NCI-H2227 (cell line): ENCODE measurements around the gene TMEM74B.

Experiments
- DNase-seq: peaks from one replicate; lab custom pipeline; 2025; ENCODE audit not compliant: unreplicated experiment; lab: John Stamatoyannopoulos, UW

The TMEM74B gene

DNA sequence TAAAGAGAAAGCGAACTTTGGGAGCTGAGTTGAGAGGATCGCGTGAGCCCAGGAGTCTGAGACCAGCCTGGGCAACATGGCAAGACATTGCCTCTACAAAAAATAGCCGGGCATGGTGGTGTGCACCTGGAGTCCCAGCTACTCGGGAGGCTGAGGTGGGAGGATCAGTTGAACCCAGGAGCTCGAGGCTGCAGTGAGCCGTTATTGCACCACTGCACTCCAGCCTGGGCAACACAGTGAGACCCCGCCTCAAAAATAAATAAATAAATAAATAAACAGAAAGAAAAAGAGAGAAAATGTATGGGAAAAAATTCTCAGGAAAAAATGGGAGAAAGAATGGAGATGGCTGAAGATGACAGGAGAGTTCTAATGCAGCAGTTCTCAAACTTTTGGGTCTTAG is 21.0 kb upstream of the TMEM74B start:
- no peak for DNase-seq

DNA sequence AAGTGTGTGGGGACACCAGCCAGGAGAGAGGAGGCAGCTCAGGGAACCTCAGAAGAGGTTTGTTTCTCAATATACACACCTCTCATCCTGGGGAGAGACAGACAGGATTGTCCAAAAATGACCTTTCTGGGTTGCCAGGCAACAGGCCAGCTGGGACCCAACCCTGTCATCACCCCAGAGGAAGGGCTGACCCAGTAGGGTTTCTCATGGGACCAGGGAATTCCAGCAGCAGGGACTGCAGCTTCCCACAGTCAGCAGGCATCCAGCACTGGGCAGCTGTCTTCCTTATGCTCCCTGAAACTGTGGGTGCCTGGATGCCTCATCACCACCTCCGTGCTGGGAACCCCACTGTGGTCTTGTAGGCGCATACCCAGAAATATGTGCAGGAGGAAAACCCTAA is 19.8 kb upstream of the TMEM74B start:
- DNase-seq = no peak

DNA sequence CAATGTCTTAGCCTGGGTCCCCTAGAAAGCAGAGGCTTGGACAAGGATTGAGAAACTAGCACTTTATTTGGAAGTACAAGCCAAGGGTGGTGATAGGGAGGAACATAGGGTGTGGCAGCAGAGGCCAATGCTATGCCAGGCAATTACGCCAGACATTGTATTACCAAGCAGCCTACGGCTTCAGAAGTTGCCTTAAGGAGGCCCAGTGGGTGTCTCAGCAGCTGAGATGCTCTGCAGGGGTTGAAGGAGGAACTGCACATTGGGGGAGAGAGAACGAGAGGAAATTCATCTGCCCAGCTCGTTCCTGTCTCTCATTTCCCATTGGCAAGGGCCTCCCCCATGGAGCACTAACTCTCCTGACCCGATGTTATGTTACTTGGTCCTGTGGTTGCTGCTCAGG is 19.3 kb upstream of the TMEM74B start:
- no peak for DNase-seq

DNA sequence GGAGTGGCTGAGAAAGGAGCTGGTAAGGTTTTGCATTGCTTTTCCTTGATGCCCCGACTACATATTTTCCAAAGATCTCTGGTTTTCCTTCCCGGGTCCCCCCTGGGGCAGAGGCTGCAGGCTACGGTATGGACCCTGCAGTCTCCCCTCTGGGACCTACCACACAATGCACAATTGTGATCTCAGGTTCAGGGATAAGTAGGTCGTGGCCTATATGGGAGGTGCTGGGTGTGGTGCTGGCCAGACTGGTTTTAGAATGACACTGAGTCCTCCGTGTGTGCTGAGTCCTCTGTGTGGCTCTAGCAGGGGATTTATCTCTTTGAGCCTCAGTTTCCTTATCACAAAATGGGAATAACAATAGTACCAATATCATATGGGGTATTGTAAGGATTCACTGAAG is 18.8 kb upstream of the TMEM74B start:
- no peak for DNase-seq

DNA sequence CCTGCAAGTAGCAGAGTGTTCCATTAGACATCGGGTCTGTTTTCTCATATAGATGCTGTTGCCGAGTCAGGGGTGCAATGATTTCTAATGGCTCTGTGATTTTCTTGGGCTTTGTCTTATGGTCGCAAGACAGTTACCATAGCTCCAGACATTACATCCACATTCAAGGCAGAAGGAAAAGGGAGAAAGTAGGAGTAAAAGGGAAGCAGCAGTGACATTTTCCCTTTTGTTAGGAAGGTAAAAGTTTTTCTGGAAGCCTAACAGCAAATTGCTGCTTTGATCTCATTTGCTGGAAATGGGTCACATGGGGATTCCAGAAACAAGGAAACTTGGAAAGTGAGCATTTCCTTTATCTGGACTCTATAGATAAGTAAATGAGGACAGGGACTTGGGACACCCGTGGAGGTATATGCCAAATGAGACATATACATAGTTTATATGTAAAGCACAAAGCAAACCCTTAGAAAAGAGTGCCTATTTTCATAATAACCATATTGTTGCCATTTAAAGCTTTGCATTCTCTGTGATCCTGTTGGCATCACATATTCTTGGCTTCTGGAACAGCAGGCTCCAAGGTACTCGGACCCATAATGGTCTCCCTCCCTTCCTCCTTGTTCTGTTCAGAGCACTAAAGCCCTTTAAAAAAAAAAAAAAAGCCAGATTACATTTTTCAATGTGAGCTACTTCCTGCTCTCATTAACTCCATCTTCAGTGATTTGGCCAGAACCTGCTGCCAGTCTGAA is 18.2 kb upstream of the TMEM74B start, which contains the start of gene C20orf202:
Gene C20orf202, plus strand, starts transcription at position 693 of the 743 bp plus-strand sequence. CDS start 132 bp downstream, outside the sequence.
- DNase-seq = no peak

DNA sequence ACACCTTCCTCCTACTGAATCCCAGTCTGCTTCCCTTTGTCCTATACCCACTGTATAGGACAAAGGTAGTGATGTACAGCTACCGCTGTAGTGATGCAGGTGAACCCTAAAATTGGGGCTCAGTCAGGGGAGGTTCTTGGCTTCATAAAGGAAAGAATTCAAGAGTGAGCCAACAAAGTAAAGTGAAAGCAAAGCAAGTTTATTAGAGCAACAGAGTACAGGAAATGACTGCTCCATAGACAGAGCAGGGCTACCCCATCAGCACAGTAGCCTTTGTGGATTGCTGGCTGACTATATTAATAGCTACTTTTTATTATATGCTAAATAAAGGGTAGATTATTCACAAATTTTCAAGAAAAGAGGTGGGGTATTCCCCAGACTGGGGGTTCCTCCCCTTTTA is 15.2 kb upstream of the TMEM74B start:
- no peak for DNase-seq

DNA sequence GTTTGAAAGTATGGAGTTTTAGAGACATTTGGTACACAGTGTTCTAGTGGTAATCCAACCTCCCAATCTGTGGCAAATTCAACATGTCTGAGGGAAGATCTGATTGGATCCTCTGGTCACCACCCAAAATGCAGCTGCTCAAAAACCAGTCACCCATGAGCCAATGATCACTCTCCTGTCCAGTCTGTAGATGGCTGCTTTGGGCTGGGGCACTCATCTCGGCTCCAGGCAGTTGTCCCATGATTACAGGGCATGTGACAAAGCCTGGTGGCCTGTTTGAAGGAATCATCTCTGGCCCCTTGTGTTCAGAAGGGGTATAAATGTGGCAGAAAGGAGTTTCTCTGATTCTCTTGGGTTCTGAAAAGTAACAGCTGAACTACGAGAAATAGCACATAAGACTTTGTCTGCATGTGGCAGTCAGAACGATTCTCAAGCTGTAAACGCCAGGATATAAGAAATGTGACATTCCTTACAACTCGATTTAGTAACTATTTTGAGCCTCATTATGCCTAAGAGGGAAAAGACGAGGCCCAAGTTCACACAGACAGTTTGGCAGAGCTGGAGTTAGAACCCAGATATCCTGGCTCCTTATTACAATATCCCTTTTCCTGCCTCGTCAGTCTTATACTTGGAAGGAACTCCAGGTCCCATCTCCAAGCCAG is 14.6 kb upstream of the TMEM74B start:
- no peak for DNase-seq

DNA sequence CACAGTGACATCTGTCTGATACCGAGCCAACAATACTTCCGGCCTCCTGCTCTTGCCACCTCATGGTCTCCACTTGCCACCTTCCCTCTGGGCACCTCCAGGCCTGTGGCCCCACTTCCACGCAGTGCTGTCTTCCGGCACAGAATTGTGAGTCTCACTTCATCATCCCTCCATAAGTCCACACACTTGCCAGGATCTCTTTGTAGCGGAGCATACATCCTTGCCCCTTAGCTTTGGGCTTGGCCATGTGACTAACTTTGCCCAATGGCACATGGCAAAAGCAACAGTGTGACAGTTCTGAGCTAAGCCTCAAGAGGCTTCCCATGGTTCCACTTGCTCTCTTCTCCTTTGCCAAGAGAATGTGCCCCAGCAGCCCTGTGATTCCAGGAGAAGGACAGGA is 14.0 kb upstream of the TMEM74B start:
- no peak for DNase-seq

DNA sequence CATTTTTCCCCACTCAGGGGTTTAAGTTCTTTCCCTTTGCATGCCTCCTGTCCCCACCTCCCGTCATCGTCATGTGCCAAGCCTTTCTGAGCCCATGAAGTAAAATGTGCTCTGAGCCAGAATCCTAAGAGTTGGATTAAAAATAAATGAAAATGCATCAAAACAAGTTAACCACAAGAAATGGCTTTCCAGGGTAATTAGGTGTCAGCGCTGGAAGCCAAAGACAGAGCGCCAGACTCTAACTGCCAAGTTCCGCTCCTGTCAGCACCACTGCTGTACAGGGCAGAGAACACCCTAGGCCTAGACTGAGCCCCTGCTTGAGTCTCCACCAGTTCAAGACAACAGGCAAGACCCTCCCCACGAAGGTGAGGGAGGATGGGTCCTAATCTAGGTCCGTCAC is 13.0 kb upstream of the TMEM74B start:
- no peak for DNase-seq

DNA sequence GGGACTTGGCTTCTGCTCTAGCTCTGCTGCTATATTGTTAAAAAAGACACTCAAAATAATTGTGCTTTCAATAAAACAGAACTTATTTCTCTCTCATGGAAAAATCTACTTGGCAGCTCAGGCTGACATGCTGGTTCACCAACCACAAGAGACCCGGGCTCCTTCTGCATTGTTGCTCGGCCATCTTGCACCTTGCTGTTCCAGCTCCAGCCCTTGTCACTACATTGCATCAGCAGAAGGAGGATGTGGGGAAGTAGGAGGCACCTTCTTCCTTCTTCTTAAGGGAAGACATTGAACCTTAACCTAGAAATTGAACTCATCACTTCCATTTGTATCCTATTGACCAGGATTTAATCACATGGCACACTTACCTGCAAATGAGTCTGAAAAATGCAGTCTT is 11.9 kb upstream of the TMEM74B start:
- no peak for DNase-seq

DNA sequence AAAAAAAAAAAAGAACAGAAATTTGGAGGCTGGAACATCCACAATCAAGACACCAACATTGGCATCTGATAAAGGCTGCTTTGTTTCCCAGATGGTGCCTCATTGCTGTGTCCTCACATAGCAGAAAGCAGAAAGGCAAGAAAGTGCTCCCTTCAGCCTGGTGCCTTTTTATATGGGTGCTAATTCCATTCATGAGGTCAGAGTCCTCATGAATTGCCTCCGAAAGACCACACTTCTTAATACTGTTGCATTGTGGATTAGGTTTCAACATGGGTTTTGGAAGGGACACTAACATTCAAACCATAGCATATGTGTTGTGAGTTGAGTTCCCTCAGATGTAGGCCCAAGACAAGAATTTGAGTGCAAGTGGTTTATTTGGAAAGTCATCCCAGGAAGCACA is 10.4 kb upstream of the TMEM74B start:
- no peak for DNase-seq

DNA sequence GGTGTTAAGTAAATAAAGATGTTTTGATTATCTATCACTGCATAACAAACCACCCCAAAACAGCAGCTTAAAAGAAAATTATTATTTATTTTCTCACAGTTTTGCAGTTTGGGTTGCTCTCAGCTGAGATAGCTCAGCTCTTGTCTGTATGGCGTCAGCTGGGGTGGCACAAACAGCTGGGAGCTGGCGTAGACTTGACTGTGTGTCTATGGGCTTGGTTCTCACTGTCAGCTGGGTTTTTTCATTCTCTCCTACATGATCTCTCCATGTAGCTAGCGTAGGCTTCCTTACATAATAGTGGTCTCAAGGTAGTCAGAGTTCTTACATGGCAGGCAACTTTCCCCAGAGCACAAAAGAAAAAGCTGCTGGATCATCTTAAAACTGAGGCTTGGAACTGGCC is 6.5 kb upstream of the TMEM74B start:
- no peak for DNase-seq

DNA sequence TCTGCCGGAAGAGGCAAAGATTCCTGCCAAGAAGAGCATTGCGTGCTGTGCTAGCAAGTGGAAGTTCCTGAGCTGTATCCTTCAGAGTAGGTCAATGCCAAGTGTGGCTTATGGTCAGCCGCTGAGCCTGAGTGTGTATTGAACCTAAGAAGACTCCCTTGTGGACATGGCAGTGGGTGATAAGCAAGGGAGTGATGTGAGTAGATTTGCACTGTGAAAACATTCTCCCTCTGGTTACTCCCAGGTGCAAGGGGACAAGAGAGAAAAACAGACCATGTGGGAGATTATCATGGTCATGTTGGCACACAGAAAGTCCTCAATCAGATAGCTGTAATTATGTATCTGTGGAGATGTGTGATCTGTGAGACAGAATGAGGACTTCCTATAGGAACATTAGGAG is 6.1 kb upstream of the TMEM74B start:
- DNase-seq = no peak

DNA sequence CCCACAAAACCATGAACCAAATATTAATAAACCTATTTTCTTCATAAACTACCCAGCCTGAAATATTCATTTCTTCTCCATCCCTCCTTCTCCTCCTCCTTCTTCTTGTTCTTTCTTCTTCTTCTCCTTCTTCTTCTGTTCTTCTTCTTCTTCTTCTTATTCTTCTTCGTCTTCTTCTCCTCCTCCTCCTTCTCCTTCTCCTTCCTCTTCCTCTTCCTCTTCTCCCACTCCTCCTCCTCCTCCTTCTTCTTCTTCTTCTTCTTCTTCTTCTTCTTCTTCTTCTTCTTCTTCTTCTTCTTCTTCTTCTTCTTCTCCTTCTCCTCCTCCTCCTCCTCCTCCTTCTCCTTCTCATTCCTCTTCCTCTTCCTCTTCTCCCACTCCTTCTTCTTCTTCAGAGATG is 5.0 kb upstream of the TMEM74B start:
- DNase-seq = no peak

DNA sequence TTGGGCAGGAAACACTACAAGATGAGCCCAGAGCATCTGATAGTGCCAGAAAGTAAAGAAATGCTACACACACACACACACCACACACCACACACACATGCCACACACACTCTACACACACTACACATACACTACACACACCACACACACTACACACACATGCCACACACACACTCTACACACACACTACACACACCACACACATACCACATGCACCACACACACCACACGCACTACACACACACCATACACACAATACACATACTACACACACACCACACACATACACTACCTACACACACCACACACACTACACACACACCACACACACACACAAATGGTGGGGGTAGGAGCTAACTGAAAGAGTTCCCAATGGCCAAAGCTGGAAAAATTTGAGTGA is 3.6 kb upstream of the TMEM74B start:
- no peak for DNase-seq

DNA sequence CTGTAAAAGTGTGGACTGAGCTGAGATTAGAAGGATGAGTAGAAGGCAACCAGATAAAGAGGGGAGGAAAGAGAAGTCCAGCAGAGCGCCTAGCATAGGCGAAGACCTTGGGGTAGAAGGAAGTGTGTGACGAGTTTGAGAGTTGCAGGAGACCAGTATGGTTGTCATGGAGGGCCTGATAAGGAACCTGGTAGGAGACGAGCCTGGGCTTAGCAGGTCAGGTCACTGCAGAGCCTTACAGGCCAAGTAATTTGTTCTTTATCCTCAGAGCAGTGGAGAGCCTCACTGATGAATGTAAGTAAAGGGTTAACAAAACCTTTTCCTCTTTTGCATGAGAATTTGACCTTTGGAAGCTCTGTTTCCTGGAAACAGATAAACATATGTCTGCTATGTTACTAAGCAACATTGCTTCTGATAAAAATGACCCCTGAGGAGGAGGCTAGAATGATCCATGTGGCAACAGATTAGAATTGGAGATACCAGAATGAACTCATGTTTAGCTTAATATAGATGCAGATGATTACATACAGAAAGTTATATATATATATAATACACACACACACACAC is 2.9 kb upstream of the TMEM74B start:
- peak; percentile 13 for DNase-seq

DNA sequence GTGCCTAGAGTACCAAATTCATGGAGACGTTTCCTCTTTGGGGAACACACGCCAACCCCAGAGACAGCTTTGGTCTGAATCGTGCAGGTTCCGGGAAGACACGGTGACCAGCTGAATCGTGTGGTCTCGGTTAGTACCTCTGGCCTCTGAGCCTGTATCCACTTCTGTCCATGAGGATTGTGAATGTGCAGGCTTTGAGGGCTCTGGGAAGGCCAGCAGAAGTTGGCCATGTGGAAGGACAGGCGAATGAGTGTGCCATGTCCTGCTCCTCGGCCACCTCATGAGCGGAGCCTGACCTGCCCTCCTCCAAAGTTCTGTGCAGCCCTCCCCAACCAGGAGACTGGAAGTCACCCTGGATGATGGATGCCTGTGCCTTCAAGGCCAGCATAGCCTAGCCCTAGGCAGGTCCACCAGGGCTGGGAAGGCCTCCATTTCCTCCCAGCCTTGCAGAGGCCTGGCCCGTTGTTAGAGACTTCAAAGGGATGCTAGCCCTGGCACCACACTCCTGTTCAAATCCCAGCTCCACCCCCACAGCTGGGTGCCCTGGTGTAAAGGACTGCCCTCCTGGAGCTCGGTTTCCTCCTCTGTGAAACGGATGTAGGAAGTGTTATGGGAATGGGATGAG is 1.7 kb upstream of the TMEM74B start:
- DNase-seq = no peak

DNA sequence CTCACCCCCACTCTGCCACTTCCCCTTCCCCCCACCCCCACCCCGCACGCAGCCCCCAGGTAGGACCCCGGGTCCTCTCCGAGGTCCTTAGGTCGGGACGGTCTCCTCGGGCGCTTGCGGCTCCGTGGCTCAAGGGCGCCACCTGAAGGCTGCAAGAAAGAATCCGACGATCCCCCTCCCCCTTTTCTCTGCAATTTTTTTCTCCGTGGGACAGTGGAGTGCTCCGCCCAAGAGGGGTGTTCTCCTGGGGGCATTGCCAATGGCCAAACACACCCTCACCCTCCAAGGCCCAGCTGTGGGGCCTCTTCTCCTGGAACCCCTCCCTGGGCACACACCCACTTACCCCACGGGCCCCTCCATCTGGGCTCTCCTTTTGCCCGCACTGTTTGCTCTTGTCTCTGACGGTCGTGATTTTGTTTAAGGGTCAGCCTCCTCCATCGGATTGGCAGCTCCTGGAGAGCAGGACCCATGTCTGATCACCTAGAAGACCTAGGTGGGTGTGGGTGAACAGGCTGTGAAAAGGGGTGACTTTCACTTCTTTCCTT is 1.1 kb upstream of the TMEM74B start:
- DNase-seq = peak; percentile 79

DNA sequence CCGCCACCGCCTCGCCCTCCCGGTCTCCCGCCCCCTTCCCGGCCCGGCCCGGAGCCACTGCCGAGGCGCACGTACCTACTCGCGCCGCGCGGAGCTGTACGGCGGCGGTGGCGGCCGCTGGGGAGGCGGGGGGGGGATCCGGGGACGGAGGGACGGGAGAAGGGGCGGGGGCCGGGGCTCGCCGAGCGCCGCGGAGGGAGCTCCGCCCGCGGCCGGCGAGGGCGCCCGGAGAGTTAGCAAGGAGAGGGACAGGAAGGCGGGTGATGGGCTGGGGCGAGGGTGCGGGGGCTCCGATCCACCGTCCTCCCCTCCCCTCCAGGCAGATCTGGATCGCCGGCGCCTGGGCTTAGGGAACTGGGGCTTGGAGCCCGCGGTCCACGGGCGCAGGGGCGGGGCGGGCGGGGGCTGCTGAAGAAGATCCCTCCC is 548 bp upstream of the TMEM74B start:
- peak; percentile 53 for DNase-seq

DNA sequence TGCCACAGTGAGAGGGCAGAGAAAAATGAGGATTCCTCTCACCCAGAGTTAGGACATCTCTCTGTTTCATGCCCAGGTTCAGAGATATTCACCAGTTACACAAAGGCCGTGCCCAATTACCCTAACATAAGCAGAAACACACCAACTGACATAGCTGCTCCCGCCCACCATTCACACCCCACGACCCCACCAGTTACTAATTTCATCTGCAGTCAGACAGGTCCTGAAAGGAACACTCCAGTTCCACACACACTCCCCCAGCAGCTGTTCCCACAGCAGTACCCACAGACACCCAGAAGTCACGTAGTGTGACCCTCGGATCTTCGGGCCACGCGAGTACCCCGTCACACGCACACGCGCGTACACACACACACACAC is 532 bp downstream of the TMEM74B start:
- no peak for DNase-seq

DNA sequence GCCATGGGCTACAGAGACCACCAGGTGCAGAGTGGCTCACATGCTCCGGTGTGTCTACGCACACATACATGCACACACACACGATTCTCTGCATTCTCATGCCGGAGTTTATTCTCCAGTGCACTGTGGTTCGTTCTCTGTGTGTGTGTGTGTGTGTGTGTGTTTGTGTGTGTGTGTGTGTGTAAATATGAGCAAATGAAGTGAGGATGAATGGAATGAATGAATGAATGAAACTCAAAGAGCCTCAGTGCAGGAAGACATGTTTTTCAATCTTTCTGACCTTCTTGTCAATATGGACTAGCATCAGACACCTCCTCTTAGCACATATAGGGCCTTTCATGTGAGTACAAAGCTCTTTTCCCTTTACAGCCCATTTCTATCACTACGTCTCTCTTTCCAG is 1.6 kb downstream of the TMEM74B start:
- no peak for DNase-seq

DNA sequence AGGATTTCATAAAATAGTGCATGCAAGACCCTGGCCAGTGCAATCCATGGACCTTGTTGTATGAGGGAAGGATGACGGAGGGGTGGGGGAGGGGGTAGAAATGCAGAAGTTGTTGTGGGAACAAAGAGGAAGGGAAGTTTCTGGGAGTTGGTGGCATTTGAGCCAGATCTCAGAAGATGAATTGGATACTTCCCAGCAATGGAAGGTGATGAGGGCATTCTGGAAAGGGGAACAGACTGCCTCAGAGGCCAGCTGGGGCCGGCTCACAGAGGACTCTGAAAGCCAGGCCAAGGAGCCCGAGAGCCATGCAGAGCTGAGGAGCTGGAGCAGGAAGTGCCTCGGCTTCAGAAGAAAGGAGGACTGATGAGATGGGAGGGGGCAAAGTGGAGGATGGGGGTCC is 2.7 kb downstream of the TMEM74B start:
- DNase-seq = no peak
